Endothelial cell of umbilical vein (primary cell): Measurements from ENCODE around the gene CDH23. TPM values are rescaled to one million over a fixed set of nuclear protein-coding genes. Genes with fewer than 3 reads are reported as not detected.

Experiments
- BruUV-seq: library from RNA; stranded (reverse); fragments of 400-500 nt; replicated peaks from 2 replicates; lab custom pipeline; 2021; lab: Mats Ljungman, UMichigan
- CTCF ChIA-PET: fragments of 300-600, 350-600 bp; sonication (Branson Sonifier 250); formaldehyde crosslinking; loops from one replicate; lab custom pipeline; 2021; ENCODE audit warnings: antibody characterized with exemption, inconsistent platforms; lab: Charles Lee
- POLR2A ChIA-PET: fragments of 300-600, 350-600 bp; sonication (Branson Sonifier 250); formaldehyde crosslinking; loops from one replicate; lab custom pipeline; 2021; ENCODE audit warnings: antibody characterized with exemption, inconsistent platforms; lab: Charles Lee
- DNase-seq: peaks from one replicate; pipeline ENCODE4 v3.0.0-alpha.2; 2011; ENCODE audit warnings: low read depth, low spot score
- FAIRE-seq: peaks from 2 replicates; lab custom pipeline; 2011; peaks lifted over from hg19 to GRCh38; lab: Jason Lieb, UNC
- H2AFZ ChIP-seq: 2 replicates; pipeline ENCODE4 v1.6.0; 2012; ENCODE audit warnings: low read depth, low read length, control low read depth, inconsistent platforms
- H3K27ac ChIP-seq: 2 replicates; pipeline ENCODE4 v1.5.1; 2011; ENCODE audit warnings: low read depth, mild to moderate bottlenecking, control low read depth, low read length, moderate library complexity; ENCODE audit not compliant: insufficient read depth
- H3K27me3 ChIP-seq, 2 experiments: 2 replicates each; pipeline versions ENCODE4 v1.6.0 to v1.6.1; 2011; ENCODE audit warnings: low read length in 2 of 2, mixed read lengths in 1 of 2; ENCODE audit not compliant: control insufficient read depth in 2 of 2, insufficient read depth in 2 of 2
- H3K36me3 ChIP-seq, 2 experiments: 2 replicates in 1 of 2; 3 replicates in 1 of 2; pipeline ENCODE4 v1.5.1; 2011; ENCODE audit warnings: low read length in 2 of 2, mild to moderate bottlenecking in 1 of 2, moderate library complexity in 1 of 2; ENCODE audit not compliant: control insufficient read depth in 2 of 2, insufficient read depth in 2 of 2; ENCODE audit errors: extremely low read depth in 1 of 2
- H3K4me1 ChIP-seq: 3 replicates; pipeline ENCODE4 v1.5.1; 2011; ENCODE audit warnings: mild to moderate bottlenecking, low read length; ENCODE audit not compliant: control insufficient read depth, insufficient read depth; ENCODE audit errors: extremely low read depth
- H3K4me2 ChIP-seq: 2 replicates; pipeline ENCODE4 v1.6.1; 2011; ENCODE audit warnings: low read length, control low read depth, mixed read lengths; ENCODE audit not compliant: insufficient read depth
- H3K4me3 ChIP-seq, 3 experiments: fragments of 200-600 bp in 1 of 3; sonication (generic), shearing (Covaris generic) in 1 of 3; replicated peaks in 1 of 3; 2 replicates each; pipeline ENCODE4 v1.5.1; 2011 to 2016; ENCODE audit warnings: control low read depth in 3 of 3, low read length in 3 of 3, mild to moderate bottlenecking in 2 of 3, inconsistent platforms in 1 of 3, low read depth in 1 of 3, moderate library complexity in 1 of 3; ENCODE audit not compliant: insufficient read depth in 1 of 3
- H3K79me2 ChIP-seq: 2 replicates; pipeline ENCODE4 v1.6.0; 2012; ENCODE audit warnings: low read length, inconsistent platforms; ENCODE audit not compliant: control insufficient read depth, insufficient read depth
- H3K9ac ChIP-seq: replicated peaks from 2 replicates; pipeline ENCODE3; 2011; ENCODE audit warnings: low read length, control low read depth; ENCODE audit not compliant: insufficient read depth; ENCODE audit errors: extremely low read depth
- H3K9me1 ChIP-seq: replicated peaks from 3 replicates; pipeline ENCODE4 v1.6.0; 2011; ENCODE audit warnings: mild to moderate bottlenecking, low read length; ENCODE audit not compliant: control insufficient read depth, insufficient read depth; ENCODE audit errors: extremely low read depth
- H3K9me3 ChIP-seq: replicated peaks from 2 replicates; pipeline ENCODE4 v1.5.1; 2012; ENCODE audit warnings: low read length, inconsistent platforms; ENCODE audit not compliant: control insufficient read depth, insufficient read depth
- H4K20me1 ChIP-seq: replicated peaks from 2 replicates; pipeline ENCODE3; 2011; ENCODE audit warnings: mild to moderate bottlenecking, low read length; ENCODE audit not compliant: control insufficient read depth, insufficient read depth; ENCODE audit errors: extremely low read depth
- POLR2AphosphoS5 ChIP-seq: IDR thresholded peaks from 2 replicates; pipeline ENCODE4 v1.6.1; 2012; ENCODE audit warnings: low read depth, mild to moderate bottlenecking, control low read depth, low read length, moderate library complexity; ENCODE audit not compliant: insufficient read depth
- dilution Hi-C: fragments of 300-500 bp; cut with MboI; formaldehyde crosslinking; loops from one replicate; pipeline ENCODE4 v1.15.0; 2019; ENCODE audit warnings: low sequenced_read_pairs; ENCODE audit not compliant: extremely low pct_ligation_motif_present
- intact Hi-C: fragments of 100-400 bp; cut with micrococcal nuclease; formaldehyde crosslinking; loops from one replicate; pipeline ENCODE4 v1.10.0; 2022
- polyA plus RNA-seq, 4 experiments: library from polyadenylated mRNA; depleted of rRNA in 3 of 4; stranded (reverse) in 3 of 4; unstranded in 1 of 4; fragments of >200 nt; gene quantifications; 2 replicates each; pipeline versions ENCODE4 v1.2.1 to v1.2.3, GENCODE V29; 2011 to 2012; ENCODE audit warnings: missing spikeins in 1 of 4
- total RNA-seq: library from RNA; stranded (reverse); gene quantifications from 2 replicates; pipeline ENCODE4 v1.2.3, GENCODE V29; 2021
- TF ChIP-seq, protein P1 (sequence below), 2 donors: IDR thresholded peaks; 1 replicate in 1 of 2; 2 replicates in 1 of 2; pipeline ENCODE4 v1.5.1; 2011; ENCODE audit warnings: low read length in 2 of 2, mild to moderate bottlenecking in 2 of 2, moderate library complexity in 2 of 2, control low read depth in 1 of 2, inconsistent platforms in 1 of 2, low read depth in 1 of 2; ENCODE audit not compliant: insufficient read depth in 1 of 2; ENCODE audit errors: extremely low read depth in 1 of 2

CDH23 gene
- total and polyA plus RNA-seq, 2 donors (not counting 3 experiments of a cell fraction or from before 2014, with no cell fraction given) = not detected

DNA sequence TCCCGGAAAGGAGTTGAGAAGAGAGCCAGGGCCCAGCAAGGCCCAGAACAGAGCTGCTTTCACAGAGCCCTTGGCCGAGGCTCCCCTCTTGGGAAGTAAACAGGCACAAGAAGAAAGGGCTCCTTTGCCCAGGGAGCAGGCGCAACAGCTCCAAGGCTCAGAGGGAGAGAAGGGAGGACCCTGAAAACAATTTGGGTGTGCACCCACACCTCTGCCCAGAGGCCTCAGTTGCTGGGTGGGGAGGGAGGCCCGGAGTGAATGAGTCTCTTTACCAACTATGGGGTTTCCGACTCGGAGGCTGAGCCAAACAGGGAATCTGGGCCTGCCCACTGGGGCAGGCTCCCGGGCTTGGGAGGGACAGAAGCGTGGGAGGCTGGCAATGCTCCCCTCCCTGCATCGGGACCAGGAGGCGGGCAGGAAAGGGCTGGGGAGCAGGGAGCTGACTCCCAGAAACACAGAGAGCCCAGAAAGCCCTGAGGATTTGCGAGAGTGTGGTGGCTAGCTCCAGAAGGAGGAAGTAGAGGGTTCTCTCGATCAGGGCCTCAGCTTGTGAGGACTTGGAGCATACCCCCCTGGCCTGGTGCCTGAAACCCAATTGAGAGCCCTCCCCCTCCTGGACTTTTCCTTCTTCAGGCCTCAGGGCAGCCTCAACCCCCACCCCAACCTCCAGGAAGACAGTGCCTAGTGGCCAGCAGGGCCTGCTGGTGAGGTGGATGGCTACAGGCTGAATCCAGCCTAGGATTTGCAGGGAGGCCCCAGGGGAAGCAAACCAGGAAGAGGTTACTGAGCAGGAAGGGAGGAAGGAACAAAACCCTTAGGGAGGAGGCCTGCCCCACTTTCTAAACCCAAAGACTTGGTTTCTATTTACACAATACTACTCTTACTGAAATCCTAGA lies 316.7 kb downstream of the CDH23 start:
- FAIRE-seq = peak; percentile 56

More for the DNA sequence above, 316.7 kb downstream of the CDH23 start:
- Histone ChIP-seq H3K27ac (no peak overlapping the region), H4K20me1 (no peaks in the 10 kb centered on the region), H3K4me3 (no peak overlapping the region), H3K9me1 (no peaks in the 10 kb centered on the region), H3K79me2 (no peaks in the 10 kb centered on the region), H3K36me3 (no peaks in the 10 kb centered on the region), H3K4me2 (no peak overlapping the region), H3K9ac (no peak overlapping the region), H3K4me1 (peaks cover 3% of the 10 kb centered on the region), H3K27me3 (peaks cover 0 to 2% of the 10 kb centered on the region in 2 experiments), H3K9me3 (no peaks in the 10 kb centered on the region), H2AFZ (peak overlapping the region; percentile 17)
- intact Hi-C loops = loop anchor here (5.0 kb wide), 1 partner anchor 99 kb away; no protein-coding TSS in a partner anchor
- BruUV-seq = no TSS peak
- DNase-seq = peak; percentile 26
- dilution Hi-C loops = no loop called here
- ChIA-PET POLR2A (no interaction called here), CTCF (interaction anchor here (1.0 to 3.1 kb wide), 4 partner anchors 18 to 395 kb away, joined by 3 to 20 read pairs (median 4); partner anchors contain the start of genes SLC29A3 and VSIR)
- TF ChIP-seq, protein P1, sequence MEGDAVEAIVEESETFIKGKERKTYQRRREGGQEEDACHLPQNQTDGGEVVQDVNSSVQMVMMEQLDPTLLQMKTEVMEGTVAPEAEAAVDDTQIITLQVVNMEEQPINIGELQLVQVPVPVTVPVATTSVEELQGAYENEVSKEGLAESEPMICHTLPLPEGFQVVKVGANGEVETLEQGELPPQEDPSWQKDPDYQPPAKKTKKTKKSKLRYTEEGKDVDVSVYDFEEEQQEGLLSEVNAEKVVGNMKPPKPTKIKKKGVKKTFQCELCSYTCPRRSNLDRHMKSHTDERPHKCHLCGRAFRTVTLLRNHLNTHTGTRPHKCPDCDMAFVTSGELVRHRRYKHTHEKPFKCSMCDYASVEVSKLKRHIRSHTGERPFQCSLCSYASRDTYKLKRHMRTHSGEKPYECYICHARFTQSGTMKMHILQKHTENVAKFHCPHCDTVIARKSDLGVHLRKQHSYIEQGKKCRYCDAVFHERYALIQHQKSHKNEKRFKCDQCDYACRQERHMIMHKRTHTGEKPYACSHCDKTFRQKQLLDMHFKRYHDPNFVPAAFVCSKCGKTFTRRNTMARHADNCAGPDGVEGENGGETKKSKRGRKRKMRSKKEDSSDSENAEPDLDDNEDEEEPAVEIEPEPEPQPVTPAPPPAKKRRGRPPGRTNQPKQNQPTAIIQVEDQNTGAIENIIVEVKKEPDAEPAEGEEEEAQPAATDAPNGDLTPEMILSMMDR (IDR thresholded peaks at IDR 0.05; ENCODE audit: extremely low read depth in 1 of 2, insufficient read depth in 1 of 2, low read depth in 1 of 2, low read length in 2 of 2) = peak in 1 of 2 donors; percentile 10
- no peak for TF ChIP-seq POLR2AphosphoS5
